ENCODE results near the gene PSMA6.
"Not testable (repeated sequence)": the region's sequence is repeated elsewhere in the genome, so short reads cannot be mapped to it uniquely, and the experiment has no call there.

- TF ChIP-seq, protein P1, sequence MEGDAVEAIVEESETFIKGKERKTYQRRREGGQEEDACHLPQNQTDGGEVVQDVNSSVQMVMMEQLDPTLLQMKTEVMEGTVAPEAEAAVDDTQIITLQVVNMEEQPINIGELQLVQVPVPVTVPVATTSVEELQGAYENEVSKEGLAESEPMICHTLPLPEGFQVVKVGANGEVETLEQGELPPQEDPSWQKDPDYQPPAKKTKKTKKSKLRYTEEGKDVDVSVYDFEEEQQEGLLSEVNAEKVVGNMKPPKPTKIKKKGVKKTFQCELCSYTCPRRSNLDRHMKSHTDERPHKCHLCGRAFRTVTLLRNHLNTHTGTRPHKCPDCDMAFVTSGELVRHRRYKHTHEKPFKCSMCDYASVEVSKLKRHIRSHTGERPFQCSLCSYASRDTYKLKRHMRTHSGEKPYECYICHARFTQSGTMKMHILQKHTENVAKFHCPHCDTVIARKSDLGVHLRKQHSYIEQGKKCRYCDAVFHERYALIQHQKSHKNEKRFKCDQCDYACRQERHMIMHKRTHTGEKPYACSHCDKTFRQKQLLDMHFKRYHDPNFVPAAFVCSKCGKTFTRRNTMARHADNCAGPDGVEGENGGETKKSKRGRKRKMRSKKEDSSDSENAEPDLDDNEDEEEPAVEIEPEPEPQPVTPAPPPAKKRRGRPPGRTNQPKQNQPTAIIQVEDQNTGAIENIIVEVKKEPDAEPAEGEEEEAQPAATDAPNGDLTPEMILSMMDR (conservative IDR thresholded peaks at IDR 0.05; ENCODE audit: low read depth, low read length): not testable (repeated sequence)
- not testable (repeated sequence) for TF ChIP-seq EZH2 (IDR thresholded peaks at IDR 0.05; ENCODE audit: low read length, unreplicated experiment)
These were observed 67.5 kb downstream of the PSMA6 start for GRCh38 chr14:35359655-35360054.

All from PC-3 (cell line).